ENCODE measurements around the gene C6orf132.
A peak's percentile ranks its signal among the peaks of the same experiment; 100 is the strongest.

Gene C6orf132, protein sequence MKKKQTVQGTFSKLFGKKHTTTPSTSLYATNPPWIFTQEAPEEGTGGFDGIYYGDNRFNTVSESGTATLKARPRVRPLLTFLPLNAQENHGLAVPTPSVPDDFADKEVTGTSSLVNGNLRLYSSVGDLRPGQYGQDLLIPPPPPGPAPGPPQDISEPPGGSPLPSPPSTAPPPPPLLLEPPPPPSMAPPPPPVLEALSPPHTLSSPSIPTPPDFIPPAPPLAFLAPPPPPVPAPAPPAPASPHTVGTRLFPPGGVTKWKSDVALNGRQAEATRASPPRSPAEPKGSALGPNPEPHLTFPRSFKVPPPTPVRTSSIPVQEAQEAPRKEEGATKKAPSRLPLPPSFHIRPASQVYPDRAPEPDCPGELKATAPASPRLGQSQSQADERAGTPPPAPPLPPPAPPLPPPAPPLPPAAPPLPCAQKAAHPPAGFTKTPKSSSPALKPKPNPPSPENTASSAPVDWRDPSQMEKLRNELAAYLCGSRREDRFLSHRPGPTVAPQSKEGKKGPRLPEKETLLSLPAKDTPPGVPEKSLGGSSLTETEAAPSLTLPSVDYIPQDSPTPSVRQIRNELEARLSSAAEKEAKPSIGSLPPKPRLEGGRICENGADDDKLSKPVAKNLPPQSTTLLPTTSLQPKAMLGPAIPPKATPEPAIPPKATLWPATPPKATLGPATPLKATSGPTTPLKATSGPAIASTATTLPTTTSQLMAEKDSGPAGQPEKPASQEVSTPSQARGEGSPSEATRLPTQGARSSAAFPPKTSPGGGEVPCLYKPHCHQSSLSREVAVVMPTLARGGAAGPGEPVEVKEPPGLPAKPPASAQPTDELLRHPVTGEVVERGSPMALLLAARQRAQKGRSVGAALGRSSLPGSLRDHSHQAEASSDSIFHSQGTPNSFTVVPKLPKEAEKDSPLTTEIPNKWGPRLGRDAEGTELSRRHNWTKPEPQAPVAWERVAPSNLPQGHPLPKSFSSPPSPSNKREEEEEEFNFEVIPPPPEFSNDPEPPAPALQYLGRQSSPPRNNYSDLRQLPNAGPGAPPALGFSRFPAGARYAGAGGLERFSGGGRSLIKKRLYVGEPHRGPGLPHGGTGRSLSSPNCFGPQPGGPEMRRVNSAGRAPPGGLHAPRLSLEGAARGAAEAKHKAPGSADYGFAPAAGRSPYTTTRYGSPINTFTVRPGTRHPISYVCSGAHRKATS

DNA sequence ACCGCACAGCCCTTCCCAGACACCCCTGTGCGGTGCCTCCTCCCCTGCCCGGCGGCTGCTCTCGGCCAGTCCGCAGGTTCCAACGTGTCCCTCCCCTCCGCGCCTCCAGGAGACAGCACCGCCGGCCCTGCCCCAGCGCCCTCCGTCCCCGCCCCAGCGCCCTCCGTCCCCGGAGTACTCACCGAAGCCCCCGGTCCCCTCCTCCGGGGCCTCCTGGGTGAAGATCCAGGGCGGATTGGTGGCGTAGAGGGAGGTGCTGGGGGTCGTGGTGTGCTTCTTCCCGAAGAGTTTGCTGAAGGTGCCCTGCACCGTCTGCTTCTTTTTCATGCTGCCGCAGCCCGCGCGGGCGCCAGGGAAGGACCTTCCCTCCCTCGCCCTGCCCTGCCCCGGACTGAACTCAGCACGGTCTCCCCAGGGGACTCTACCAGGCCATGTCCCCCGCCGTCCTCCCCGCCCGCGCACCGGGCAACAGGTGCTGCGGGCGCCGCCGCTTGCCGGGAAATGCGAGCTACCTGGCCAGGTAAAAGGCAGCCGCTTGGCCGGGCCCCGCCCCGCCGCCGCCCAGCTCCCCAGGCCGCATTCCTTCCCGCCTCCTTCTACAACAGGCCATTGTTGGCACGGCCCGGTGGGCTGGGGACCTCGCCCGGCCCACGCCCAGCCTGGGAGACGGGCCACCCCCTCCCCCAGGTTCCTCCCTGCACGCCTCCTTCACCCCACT, at the start of gene C6orf132:
Gene C6orf132 (minus strand): TSS at position 503 of the 718 bp plus-strand sequence. CDS start 176 bp downstream, at position 327.
- TF ChIP-seq, protein P1, sequence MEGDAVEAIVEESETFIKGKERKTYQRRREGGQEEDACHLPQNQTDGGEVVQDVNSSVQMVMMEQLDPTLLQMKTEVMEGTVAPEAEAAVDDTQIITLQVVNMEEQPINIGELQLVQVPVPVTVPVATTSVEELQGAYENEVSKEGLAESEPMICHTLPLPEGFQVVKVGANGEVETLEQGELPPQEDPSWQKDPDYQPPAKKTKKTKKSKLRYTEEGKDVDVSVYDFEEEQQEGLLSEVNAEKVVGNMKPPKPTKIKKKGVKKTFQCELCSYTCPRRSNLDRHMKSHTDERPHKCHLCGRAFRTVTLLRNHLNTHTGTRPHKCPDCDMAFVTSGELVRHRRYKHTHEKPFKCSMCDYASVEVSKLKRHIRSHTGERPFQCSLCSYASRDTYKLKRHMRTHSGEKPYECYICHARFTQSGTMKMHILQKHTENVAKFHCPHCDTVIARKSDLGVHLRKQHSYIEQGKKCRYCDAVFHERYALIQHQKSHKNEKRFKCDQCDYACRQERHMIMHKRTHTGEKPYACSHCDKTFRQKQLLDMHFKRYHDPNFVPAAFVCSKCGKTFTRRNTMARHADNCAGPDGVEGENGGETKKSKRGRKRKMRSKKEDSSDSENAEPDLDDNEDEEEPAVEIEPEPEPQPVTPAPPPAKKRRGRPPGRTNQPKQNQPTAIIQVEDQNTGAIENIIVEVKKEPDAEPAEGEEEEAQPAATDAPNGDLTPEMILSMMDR (IDR thresholded peaks at IDR 0.05; ENCODE audit: low read length, missing control alignments): no peak
- no peak for DNase-seq (ENCODE audit: low read depth)
- H3K4me3 ChIP-seq (replicated peaks; ENCODE audit: low read depth, low read length): peak within 1 kb of the TSS; percentile 63

DNA sequence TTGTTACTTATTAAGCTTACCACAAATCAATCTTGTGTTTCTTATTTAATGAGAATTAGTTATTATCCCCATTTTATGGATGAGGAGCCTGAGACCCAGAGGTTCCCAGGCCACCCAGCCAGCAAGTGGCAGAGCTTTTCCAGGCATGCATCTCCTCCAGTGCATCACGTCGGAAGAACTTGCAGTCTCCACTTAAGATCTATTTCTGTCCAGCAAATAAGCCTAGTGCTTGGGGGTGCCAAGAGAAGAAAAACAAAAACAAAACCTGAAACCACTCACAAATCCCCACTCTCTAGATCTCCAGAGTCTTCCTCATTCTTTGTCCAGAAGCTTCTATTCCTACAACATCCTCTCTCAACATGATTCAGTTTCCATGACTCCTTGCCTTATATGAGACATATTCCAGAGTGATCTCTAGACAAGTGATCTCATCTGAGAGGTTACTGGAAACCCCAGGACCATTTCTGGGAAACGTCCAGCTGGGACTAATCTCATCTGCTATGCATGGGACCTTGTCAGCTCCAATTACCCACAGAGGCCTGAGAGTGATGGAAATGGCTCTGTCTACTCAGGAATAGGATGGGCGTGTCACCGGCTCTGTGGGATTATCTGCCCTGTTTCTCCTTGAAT, 48.2 kb upstream of the C6orf132 start:
- TF ChIP-seq, protein P1 (IDR thresholded peaks at IDR 0.05; ENCODE audit: low read length, missing control alignments): no peak
- DNase-seq (ENCODE audit: low read depth): peak; percentile 64
- no peak overlapping the region for H3K4me3 ChIP-seq (replicated peaks; ENCODE audit: low read depth, low read length)

DNA sequence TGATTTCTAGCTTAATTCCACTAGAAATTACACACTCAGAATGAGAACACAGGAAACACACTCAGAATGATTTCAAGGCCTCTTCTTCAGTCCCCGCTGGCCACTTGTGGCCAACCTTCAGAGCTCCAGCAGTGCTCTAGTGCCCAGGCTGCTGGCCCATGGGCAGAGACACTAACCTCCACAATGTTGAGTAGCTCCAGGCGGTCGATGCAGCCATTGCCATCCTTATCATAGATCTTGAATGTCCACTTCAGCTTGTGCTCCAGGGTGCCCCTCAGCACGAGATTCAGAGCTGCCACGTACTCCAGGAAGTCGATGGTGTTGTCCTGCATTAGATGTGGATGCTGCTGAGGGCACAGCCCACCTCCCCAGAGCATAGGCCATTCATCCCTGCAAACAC, 46.0 kb upstream of the C6orf132 start:
- DNase-seq (ENCODE audit: low read depth): no peak
- TF ChIP-seq, protein P1 (IDR thresholded peaks at IDR 0.05; ENCODE audit: low read length, missing control alignments): no peak
- H3K4me3 ChIP-seq (replicated peaks; ENCODE audit: low read depth, low read length): no peak overlapping the region

DNA sequence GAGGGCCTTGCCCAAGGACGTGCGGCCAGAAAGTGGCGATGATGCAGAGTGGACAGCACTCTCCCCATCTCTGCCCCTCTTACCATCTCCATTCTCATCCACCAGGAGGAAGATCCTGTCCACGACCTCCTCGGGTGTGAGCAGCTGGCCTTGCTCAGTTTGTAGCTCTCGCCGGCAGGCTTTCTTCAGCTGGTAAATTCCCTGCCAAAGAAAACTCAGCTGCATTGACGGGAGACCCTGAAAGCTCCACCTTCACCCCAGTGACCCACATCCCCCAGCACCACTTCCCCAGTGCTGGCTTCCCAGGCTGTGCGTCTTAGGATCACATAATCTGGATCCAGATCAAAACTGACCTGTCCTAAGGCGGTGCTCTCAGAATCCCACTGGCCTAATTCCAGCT, 43.2 kb upstream of the C6orf132 start:
- DNase-seq (ENCODE audit: low read depth): peak; percentile 23
- no peak overlapping the region for H3K4me3 ChIP-seq (replicated peaks; ENCODE audit: low read depth, low read length)
- TF ChIP-seq, protein P1 (IDR thresholded peaks at IDR 0.05; ENCODE audit: low read length, missing control alignments): no peak

DNA sequence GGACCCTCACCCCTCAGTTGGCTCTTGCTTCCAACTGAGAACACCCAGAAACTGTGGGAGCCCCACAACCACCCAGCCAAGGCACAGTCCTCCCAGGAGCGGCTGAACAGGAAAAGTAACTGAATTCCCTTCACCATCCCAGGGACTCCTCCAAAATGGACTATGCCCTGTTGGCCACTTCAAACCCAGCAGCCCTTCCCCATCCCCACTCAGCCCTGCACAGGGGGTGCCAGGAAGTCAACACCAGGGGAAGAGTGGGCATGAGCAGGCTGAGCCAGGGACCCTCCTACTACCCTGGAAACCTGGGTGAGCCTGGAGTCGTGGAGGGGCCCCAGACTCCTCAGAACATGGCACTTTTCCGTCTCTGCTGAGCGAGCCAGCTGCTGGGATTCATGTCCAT, 42.1 kb upstream of the C6orf132 start:
- DNase-seq (ENCODE audit: low read depth): no peak
- H3K4me3 ChIP-seq (replicated peaks; ENCODE audit: low read depth, low read length): no peak overlapping the region
- TF ChIP-seq, protein P1 (IDR thresholded peaks at IDR 0.05; ENCODE audit: low read length, missing control alignments): no peak

DNA sequence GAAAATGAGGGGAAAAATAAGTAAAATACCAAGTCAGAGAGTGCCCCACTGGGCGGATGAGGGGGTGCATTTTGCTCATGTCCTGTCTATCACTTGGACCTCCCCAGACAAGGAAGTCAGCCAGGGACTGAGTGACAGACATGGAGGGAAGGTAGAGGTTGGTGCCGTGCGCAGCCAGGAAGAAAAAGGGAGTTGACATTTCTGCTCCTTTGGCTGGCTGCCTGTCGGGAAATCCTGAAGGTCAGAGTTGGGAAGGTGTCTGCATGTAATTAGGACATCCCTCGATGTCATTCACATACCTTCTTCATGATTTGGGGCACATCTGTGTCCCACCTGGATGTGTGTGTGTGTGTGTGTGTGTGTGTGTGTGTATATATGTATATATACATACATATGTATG, 39.7 kb upstream of the C6orf132 start:
- no peak for DNase-seq (ENCODE audit: low read depth)

More for the DNA sequence above, 39.7 kb upstream of the C6orf132 start:
- TF ChIP-seq, protein P1 (IDR thresholded peaks at IDR 0.05; ENCODE audit: low read length, missing control alignments): no peak
- H3K4me3 ChIP-seq (replicated peaks; ENCODE audit: low read depth, low read length): no peak overlapping the region

All from fibroblast of pulmonary artery (primary cell).